ENCODE data around the gene DPYSL4. TPM values are rescaled to one million over a fixed set of nuclear protein-coding genes. Genes with fewer than 3 reads are reported as not detected.

The DPYSL4 gene
- total RNA-seq, 1 donor from 2014 or later, result 17.7 TPM

GRCh38 chr10:132206377-132206745 lies 19.6 kb downstream of the DPYSL4 start:
- H2AFZ ChIP-seq (replicated peaks), result no peak overlapping the region
- no peak for DNase-seq (ENCODE audit: low spot score)
- Mint-ChIP-seq H3K36me3 (no peaks in the 10 kb centered on the region), H3K27ac (no peak overlapping the region), H3K9me3 (no peaks in the 10 kb centered on the region), H3K4me1 (no peaks in the 10 kb centered on the region), H3K27me3 (ENCODE audit: insufficient read depth, low read depth) (peaks cover 6% of the 10 kb centered on the region), H3K4me3 (no peak overlapping the region)
- no peaks in the 10 kb centered on the region for H3K4me1 ChIP-seq
- TF ChIP-seq EZH2phosphoT487 (IDR thresholded peaks at IDR 0.05) (no peak), CTCF (IDR thresholded peaks at IDR 0.05) (no peak), EZH2 (IDR thresholded peaks at IDR 0.05) (no peak)
- no peak overlapping the region for H3K9ac ChIP-seq
- H3K79me2 ChIP-seq (ENCODE audit: low read depth), result no peaks in the 10 kb centered on the region
- no peak overlapping the region for H3K27ac ChIP-seq
- H3K9me3 ChIP-seq (ENCODE audit: low read depth), result no peaks in the 10 kb centered on the region
- H3K4me2 ChIP-seq, result no peak overlapping the region
- H3F3A ChIP-seq (ENCODE audit: low read depth), result no peaks in the 10 kb centered on the region
- no peaks in the 10 kb centered on the region for H3K36me3 ChIP-seq
- no peaks in the 10 kb centered on the region for H3K27me3 ChIP-seq
- no peaks in the 10 kb centered on the region for H4K20me1 ChIP-seq (ENCODE audit: low read depth)
- H3K4me3 ChIP-seq, result no peak overlapping the region

DNA sequence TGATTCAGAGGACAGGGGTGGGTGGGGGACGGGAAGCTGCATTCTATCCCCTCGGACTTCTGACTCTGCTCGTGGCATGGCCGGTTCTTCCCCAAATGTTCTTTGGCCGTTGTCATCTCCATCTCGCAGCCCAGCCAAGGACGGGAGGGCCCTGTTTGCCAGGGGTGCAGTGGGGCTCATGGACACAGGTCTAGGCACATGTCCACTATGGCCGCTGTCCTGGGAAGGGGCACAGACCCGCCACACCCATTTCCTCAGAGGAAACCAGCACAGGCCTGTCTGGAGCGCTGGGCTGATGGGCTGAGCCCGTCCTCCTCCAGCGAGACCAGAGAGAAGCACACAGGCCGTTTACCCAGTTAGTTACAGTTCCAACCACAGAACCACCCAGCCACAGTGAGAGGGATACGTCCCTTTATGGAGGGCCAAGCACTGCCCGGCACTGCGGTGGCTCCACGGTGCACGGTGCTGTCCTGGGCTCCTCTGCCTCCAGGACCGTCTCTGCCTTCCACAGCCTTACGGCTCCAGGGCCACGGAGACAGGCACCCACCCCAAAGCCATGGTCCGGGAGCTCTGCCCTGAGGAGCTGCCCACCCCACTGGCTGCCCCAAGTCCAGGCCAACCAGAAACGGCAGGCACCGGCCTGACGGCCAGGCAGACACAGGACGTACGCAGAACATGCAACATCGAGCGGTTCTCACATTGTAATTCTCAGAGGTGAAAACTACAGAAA lies 20.2 kb downstream of the DPYSL4 start:
- Mint-ChIP-seq H3K27ac (peak overlapping the region; percentile 78), H3K36me3 (no peaks in the 10 kb centered on the region), H3K27me3 (ENCODE audit: insufficient read depth, low read depth) (peaks cover 6% of the 10 kb centered on the region), H3K9me3 (peaks cover under 1% of the 10 kb centered on the region), H3K4me1 (no peaks in the 10 kb centered on the region), H3K4me3 (peak overlapping the region; percentile 53)
- Histone ChIP-seq H3K9me3 (ENCODE audit: low read depth) (no peaks in the 10 kb centered on the region), H3K4me1 (no peaks in the 10 kb centered on the region), H3F3A (ENCODE audit: low read depth) (no peaks in the 10 kb centered on the region), H3K36me3 (no peaks in the 10 kb centered on the region), H3K4me3 (no peak overlapping the region), H3K79me2 (ENCODE audit: low read depth) (no peaks in the 10 kb centered on the region), H3K27ac (no peak overlapping the region), H4K20me1 (ENCODE audit: low read depth) (no peaks in the 10 kb centered on the region), H2AFZ (replicated peaks) (no peak overlapping the region), H3K27me3 (no peaks in the 10 kb centered on the region), H3K9ac (no peak overlapping the region), H3K4me2 (no peak overlapping the region)
- TF ChIP-seq CTCF (IDR thresholded peaks at IDR 0.05), result no peak
- no peak for TF ChIP-seq EZH2phosphoT487 (IDR thresholded peaks at IDR 0.05)
- TF ChIP-seq EZH2 (IDR thresholded peaks at IDR 0.05), result no peak
- no peak for DNase-seq (ENCODE audit: low spot score)

DNA sequence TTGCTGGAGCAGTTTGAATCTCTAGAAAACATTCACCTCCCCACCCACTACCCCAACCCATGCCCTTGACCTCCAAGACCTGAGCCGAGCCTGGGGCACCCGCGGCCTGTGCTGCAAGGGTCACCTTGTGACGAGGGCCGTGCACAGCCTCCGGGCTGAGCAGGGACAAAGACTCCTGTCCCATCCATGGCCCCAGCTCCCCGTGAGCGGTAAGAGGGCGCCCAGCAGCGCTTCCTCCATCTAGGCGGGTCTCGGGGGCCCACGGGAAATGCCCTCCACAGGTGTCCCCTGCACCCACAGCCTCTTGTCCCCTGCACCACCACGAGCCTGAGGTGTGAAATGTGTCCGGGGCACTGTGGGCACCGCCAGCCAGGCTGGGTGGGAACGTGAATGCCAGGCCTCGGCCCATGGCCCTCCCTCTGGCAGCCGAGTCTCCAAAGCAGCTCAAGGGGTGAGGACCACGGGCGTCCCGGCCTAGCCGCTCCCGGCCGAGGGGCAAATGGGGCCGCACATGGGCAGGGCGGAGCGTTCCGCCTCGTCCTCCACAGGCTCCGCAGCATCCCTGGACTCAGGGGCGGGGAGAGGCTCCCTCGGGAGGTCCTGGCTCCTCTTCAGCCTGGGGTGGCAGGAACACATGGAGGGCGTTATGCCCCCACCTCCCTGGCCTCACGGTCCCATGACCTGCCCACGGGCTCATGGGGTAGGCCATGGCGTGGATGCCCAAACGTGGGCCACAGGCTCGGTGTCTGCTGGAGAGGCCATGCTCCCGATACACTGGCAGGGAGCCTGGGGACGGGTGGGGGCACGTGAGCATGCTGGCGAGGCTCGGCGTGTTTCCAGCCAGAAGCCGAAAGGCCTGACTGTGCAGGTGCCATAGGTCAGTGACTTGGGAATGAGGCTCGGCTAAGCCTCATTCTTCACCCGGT lies 21.1 kb downstream of the DPYSL4 start:
- no peaks in the 10 kb centered on the region for H3K4me1 Mint-ChIP-seq
- Histone ChIP-seq H3K27me3 (no peaks in the 10 kb centered on the region), H3K4me1 (no peaks in the 10 kb centered on the region), H3K79me2 (ENCODE audit: low read depth) (no peaks in the 10 kb centered on the region), H2AFZ (replicated peaks) (no peak overlapping the region), H3K36me3 (no peaks in the 10 kb centered on the region), H3K9ac (no peak overlapping the region), H3F3A (ENCODE audit: low read depth) (no peaks in the 10 kb centered on the region), H3K4me3 (no peak overlapping the region), H3K9me3 (ENCODE audit: low read depth) (no peaks in the 10 kb centered on the region), H4K20me1 (ENCODE audit: low read depth) (no peaks in the 10 kb centered on the region), H3K27ac (no peak overlapping the region), H3K4me2 (no peak overlapping the region)
- peaks cover 5% of the 10 kb centered on the region for H3K36me3 Mint-ChIP-seq
- H3K27me3 Mint-ChIP-seq (ENCODE audit: insufficient read depth, low read depth), result peaks cover 6% of the 10 kb centered on the region
- TF ChIP-seq CTCF (IDR thresholded peaks at IDR 0.05) (no peak), EZH2phosphoT487 (IDR thresholded peaks at IDR 0.05) (no peak), EZH2 (IDR thresholded peaks at IDR 0.05) (no peak)
- H3K4me3 Mint-ChIP-seq, result no peak overlapping the region
- DNase-seq (ENCODE audit: low spot score), result no peak
- peaks cover 7% of the 10 kb centered on the region for H3K9me3 Mint-ChIP-seq
- no peak overlapping the region for H3K27ac Mint-ChIP-seq
